Breast epithelium (tissue), 3 donors: ENCODE results near the gene TRAM2.

Experiments used
- CTCF ChIP-seq, 3 donors: fragments of 450-650 bp; IDR thresholded peaks; one replicate each; pipeline ENCODE4 v1.5.1; 2016 to 2017; ENCODE audit warnings: antibody characterized with exemption in 3 of 3, mild to moderate bottlenecking in 3 of 3, moderate library complexity in 3 of 3
- POLR2A ChIP-seq: fragments of 450-650 bp; IDR thresholded peaks from one replicate; pipeline ENCODE4 v1.6.1; 2016; ENCODE audit warnings: antibody characterized with exemption, mild to moderate bottlenecking, moderate library complexity

GRCh38 chr6:52621631-52622030 lies 44.8 kb upstream of the TRAM2 start:
- TF ChIP-seq POLR2A = no peak
- no peak for TF ChIP-seq CTCF (IDR thresholded peaks at IDR 0.05)
